HG03457 (cell line): ENCODE results near the gene APOH.

Source experiments
- ATAC-seq: cut with Tn5 transposase; IDR thresholded peaks from one replicate; pipeline ENCODE4 v1.9.1; 2021; ENCODE audit warnings: moderate number of reproducible peaks; ENCODE audit not compliant: unreplicated experiment

APOH gene

DNA sequence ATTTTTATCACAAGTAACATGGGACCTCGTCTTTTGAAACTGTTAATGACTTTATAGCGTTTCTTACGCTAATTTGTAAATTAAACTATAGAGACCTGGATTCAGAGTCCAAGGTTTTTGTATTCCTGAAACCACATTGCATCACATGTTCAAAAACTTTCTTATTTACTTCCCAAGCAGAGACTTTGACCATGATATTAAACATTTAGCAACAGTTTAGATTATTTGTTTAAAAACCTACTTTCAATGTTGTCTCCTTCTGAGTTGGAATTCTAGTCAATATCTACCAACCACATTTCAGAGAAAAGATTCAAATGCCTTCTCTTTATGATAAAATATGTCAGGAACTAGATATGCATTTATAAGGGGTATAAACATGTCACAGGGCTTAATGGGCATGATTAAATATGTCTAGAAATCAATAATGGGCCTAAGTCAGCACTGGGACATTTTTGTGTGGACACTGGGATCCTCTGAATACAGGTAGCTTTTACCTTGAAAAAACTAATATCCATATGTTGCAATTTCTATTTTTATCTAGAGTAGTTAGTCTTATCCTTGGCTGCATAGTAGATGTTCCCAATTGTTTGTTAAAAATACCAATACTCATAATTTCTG, 6.3 kb upstream of the APOH start:
- ATAC-seq, result no peak

DNA sequence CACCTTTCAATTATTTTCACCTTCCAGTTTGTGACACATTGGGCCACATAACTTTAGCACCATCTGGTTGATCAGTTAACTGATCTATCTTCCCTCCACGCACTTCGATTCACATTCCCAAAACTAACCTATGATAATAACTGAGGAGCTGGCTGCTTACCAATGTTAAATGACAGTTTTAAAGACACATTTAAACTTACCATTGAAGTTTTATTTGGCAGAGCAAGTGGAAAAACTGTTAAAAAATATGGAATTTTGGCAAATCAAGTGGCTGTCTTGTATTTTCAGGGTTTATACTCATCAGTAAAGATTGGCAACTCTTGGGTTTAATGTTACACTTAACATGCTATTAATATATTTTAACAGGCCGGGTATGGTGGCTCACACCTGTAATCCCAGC, 5.4 kb upstream of the APOH start:
- no peak for ATAC-seq

DNA sequence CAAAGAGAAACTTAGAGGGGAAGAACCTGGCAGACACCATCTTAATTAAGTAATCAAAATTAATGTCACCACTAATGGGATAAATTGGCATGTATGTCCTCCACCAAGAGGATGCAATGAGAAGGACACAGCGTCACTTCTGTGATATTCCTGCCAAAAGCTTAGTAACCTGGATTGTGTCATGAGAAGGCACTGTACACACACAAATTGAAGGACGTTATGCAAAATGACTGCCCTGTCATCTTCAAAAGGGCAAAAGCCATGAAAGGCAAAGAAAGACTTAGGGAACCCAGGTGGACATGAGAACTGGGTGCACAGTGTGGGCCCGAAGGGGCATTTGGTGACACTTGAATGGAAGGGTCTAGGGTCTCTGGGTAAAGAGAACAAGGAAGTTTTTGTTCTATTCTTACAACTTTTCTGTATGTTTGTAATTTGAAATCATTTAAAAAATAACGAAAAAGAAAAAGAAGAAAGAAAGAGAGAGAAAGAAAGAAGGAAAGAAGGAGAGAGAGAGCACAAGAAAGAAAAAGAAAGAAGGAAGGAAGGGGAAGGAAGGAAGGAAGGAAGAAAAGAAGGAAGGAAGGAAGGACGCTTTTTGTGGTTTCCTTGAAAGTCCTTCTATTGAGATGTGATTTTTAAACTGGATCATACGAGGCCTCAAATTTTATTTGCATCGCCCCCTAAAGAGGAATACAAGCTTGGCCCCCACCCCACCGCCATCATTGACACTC, 4.0 kb upstream of the APOH start:
- ATAC-seq, result no peak

DNA sequence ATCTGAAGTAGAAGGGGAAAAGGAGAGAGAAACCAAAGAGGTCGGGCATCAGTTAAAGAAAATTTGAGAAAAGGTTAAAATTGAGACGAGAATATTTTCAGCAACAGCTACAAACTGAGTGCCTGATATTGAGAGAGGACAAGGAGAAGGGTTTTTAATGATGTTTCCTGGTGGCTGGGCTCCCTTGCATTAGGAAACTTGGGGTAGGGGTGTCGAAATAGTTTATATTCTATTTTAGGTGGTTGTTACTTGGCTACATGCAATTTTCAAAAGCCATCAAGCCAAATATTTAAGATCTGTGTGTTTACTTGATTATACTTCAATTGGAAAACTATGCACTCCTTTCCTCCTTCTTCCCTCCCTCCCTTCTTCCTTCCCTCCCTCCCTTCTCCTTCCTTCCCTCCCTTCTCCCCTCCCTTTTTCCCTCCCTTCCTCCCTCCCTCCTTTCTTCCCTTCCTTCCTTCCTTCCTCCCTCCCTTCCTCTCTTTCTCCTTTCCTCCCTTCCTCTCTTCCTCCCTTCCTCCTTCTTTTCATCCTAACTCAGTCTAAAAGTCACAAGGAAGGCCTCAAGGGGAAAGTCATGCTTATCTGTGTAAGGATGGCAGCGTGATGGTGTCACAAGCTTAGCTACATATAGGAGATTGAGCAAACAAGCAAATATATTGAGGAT, 1.8 kb upstream of the APOH start:
- no peak for ATAC-seq

DNA sequence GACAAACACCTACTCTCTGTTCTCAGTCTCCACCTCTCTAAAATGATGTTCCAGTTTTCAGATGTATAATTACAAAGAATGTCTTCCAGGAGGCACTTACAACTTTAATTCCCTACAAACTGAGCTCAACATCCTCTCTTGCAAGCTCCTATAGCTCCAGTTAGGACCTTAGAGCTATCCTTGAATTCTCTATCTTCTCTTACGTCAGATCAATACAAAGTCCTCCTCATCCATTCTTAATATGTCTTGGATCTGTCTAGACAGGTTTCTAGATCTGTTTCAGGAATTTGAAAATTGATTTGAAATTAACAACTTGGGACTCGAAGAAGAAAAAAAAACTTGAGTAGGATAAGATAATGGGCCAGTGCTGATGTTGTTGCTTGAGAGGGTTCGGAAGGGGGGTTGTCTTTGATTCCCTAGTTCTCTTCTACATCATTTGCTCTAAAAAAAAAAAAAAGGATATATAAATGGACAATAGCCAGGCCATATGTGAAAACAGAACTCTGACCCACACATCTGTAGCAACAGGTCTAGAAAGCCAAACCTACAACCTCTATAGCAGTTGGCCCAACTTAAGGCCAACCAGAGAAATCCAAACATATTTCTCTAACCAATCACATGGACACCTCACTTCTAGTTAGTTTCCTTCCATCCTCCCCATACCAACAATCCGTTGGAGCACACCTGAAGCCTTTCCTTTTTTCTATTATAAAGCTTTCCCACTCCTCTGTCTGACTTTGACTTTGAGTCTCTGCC, 746 bp upstream of the APOH start:
- ATAC-seq, result no peak

DNA sequence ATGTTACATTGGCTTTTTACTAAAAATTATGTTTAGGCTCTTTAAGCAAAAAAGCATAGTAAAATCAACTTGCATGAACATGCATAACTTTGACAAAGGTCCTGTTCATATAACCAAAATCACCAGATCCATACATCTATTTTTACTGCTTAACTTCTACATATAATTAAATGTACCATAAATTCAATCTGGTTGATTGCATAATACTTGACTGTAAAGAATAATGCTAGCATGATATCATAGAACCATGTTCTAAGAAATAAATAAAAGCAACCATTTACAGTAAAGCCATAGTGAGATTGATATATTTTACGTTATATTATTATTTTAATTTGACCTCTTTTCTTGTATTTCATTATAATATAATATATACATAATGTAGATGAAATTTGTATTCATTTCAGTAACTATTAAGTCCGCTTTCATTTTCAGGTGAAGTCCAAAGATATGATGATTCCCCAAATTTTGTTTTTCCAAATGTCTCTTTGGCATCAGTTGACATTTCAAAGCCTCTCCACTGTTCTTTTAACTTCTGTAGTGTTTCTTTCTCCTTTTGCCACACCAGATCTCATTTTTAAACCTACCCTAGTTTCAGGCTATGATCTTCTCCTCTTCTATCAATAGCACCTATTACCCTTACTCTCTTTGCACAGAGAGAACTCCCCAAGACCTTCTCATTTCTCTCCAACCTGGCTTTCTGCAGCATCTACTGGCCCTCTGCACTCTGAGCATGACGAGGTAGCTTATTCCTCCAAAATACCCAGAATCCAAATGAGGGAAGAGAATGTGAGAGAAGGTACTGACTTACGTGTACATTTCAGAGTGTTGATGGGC, 1.8 kb downstream of the APOH start:
- no peak for ATAC-seq

DNA sequence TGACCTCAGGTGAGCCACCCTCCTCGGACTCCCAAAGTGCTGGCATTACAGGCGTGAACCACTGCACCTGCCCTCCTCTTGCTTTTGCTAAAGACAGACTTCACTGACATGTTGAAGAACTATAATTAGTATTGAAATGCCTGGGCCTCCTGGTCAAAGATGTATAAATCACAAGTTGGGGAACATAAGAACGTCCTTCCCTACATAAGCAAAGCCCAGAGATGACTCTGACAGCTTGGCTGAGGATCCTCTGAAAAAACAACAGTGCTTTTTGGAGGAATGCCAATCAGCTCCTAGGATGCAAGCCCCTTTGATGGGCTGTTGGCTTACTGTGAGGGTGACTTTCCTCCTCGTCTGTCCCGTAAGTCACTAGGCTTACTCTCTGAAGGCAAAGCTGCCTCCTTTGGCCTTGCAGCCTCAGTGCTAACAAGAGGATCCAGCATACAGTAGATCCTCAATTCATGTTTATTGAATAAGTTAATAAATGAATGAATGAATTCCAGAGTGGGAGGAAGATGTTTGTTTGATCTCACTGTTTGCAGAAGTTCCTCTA, 6.3 kb downstream of the APOH start:
- ATAC-seq, result no peak

DNA sequence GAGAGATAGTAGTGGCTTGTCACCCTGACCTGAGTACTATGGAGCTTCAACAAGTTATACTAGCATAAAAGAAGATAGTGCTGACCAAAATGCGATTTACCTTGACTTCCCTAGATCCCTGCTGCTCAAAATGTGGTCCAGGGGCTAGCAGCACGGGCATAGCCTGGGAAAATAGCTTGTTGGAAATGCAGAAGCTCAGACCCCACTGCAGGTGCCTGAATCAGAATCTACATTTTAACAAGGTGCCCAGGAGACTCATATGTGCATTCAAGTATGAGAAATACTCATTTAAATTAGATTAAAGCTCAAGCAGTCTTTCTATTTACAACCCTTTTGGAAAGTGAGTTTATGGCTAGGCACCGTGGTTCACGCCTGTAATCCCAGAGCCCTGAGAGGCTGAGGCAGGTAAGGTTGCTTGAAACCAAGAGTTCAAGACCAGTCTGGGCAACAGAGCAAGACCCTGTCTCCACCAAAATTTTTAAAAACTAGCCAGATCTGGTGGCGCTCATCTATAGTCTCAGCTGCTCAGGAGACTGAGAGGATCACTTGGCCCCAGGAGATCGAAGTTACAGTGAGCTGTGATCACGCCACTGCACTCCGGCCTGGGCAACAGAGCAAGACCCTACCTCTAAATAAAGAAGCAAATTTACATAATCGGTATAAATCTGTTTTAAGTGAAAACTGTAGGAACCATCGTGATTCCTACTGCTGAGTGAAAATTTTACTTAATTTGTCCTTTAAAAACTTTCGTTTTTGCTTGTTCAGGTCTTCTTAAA, 7.3 kb downstream of the APOH start:
- ATAC-seq, result no peak

DNA sequence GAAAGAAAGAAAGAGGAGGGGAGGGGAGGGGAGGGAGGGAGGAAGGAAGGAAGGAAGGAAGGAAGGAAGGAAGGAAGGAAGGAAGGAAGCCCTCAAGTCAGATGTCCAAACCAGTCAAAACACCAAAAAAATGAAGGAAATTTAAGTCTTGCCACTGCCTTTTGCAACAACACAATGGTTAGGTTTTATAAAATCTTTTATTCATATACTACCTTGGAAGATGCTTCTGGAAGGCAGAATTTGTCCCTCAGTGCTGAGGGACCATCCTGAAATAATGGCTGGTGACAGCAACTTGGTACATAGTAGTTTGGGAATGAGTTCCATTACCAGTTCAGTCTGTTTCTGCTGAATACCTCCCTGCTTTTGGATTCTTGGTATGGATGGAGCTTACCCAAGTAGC, 7.9 kb downstream of the APOH start:
- no peak for ATAC-seq

DNA sequence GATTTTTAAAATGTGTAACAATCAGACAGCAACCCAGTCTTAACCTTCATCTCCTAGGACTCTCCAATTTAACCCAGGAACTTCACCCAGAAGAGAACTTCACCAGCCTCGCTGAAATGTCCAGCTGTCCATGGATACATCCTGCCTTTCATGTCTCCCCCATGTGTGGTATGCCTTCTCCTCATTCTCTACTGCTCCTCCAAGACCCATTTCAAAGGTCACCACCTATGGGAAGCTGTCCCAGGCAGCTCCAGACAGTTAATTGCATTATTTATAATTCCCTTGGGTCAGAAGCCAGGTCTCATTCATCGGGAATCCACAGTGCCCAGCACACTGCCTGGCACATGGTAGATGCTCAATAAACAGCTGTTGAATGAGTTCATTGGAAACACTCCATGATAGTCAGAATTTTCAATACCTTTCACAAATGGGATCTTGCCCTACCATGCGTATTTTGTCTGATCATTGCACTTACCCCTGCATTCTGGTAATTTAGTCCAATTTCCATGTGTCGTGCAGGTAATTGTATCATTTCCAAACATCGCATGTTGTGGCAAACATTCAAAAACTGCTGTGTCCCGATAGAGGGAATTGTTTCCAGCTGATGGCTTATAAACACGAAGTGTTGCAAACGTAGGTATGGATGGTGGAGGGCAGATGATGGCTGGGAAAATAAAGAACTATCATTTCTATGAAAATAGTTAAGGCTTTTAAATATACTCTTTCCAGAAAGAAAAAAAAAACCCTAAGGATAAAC, 9.0 kb downstream of the APOH start:
- ATAC-seq, result no peak

DNA sequence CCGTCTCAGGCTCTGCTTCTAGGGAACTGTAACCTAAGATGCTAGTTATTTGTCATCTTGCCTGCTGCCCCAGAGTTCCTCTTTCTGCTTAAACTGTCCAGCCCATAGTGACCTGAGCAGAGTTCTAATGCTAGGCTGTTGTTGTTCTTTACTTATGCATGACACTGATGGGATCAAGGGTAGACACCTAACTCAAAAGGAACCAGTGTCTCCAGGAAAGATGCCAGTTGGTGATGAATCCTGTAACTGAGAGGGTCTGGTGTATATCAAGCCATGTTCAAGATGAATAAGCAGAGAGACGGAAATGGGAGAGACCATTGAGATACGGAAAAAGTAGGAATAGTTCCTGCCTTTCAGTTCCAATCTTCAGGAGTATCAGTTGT, 13.7 kb downstream of the APOH start:
- ATAC-seq, result no peak

DNA sequence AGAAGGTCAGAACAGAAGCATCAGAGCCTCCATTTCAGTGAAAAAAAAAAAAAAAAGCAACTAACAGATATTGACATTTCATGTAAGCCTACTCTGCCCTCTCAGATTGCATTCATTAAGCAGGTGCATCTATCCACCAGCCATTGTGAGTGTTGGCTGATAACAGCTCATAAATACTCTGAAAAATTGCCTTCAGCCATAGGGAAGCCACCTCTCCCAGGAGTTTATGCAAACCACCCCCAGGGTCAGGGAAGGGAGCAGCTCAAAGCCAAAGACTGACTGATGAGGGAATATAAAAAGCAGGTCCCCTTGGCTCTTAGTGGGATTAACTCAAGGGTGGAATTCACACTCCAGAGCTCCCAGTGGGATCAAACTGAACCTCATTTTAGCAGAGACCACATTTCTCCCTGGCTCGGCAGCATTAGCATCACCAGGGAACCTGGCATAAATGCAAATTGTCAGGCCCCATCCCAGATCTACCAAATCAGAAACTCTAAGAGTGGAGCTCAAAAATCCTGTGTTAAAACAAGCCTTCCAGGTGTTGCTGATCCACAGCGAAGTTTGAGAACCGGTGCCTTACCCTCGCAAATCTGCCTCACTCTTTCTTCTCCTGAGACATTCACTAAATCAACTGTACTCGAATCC, 14.2 kb downstream of the APOH start:
- no peak for ATAC-seq

DNA sequence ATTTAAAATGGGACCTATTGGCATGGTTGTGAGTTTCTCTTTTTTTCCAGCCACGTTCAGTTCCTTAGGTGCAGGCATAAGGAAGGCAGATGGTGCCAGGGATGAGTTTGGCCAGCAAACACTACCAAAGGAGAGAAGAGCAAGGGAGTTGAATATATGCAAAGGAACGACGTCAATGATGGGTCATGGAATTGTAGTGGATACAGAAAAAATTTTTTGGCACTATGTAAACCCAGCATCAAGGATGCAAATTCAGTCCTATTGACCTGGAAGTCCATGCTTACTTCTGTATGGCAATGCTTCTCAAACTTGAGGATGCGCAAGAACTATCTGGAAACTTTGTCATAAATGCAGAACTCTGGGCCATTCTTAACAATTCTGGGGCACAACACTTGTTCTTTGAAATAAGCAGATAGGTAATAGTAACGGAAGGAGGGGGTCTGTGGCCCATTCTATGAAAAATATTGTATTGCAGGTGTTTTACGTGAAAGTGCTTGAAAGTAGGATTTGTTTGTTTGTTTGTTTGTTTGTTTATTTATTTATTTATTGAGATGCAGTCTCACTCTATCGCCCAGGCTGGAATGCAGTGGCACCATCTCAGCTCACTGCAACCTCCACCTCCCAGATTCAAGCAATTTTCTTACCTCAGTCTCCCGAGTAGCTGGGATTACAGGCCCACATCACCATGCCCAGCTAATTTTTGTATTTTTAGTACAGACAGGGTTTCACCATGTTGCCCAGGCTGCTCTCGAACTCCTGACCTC, 18.0 kb downstream of the APOH start:
- ATAC-seq, result no peak

DNA sequence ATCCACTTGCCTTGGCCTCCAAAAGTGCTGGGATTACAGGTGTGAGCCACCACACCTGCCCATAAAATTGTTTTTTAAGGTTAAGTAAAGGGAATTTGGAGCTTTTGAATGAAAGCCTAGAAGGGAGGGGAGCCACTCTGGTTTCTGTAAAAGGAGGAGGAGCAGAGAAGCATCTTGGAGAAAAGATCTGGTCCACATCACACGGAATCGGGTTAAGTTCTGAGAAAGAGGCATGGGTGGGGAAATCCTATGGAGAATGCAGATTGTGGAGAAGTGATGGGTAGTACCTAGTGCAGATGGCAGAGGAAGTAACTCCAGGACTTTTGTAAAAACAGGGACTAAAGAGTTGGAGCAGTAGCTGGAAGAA, 19.0 kb downstream of the APOH start:
- no peak for ATAC-seq

DNA sequence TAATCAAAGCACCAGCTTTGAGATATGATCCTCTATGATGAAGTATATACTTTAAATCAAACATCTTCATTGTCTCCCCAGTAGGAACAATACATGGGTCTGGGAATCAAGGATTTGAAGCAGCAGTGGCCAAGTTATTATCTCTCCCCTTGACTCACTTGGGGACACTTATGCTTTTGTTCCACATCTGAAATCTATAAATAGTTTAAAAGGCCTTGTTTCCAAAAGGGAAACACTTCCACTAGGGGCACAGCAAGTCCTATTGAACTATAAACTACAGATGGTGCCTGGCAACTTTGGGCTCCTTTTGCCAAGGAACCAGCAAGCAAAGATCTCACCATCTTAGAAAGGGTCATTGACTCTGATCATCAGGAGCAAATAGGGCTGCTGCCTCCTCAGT, 21.3 kb downstream of the APOH start:
- no peak for ATAC-seq

DNA sequence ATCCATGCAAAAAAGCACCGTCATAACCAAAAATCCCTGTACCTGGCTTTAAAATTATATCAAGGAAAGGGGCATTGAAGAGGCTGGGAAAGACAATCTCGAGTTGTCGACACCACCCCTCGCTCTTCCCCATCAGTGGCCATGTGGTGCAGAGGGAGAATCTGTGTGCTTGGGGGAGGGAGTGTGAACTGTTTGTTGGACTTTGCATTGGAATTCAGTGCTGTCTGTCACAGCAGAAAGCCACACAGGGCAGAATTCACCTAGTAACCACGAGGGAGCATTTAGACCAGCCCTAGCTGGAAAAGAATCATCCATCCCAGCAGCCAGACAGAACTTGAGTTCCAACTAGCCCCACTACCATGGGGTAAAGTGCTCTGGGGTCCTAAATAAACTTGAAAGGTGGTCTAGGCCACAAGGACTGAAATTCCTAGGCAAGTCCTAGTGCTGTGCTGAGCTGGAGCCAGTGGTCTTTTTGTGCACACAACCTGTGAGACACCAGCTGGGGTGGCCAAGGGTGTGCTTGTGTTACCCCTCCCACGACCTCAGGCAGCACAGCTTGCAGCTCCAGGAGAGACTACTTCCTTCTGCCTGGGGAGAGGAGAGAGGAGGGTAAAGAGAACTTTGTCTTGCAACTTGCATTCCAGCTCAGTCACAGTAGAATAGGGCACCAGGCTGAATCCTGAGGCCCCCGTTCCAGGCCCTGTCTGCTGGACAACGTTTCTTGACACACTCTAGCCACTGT, 25.8 kb downstream of the APOH start:
- ATAC-seq, result no peak

DNA sequence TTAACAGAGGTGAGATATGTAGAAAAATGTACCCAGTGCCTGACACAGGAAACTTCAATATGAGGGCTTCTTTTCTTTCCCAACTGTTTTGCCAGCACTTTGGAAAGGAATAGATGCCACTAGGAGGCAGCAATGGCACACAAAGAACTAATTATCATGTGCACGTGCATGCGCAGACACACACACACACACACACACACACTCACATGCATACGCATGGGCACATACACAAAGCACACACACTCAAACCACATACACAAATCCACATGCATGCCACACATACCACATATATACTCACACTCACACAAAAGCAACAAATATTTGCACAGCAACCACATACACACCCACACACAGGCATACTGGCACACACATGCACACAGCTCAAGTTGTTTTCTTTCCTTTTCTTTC, 28.5 kb downstream of the APOH start:
- ATAC-seq, result no peak
